Measurements from ENCODE around the gene FXYD1.

The FXYD1 gene

DNA sequence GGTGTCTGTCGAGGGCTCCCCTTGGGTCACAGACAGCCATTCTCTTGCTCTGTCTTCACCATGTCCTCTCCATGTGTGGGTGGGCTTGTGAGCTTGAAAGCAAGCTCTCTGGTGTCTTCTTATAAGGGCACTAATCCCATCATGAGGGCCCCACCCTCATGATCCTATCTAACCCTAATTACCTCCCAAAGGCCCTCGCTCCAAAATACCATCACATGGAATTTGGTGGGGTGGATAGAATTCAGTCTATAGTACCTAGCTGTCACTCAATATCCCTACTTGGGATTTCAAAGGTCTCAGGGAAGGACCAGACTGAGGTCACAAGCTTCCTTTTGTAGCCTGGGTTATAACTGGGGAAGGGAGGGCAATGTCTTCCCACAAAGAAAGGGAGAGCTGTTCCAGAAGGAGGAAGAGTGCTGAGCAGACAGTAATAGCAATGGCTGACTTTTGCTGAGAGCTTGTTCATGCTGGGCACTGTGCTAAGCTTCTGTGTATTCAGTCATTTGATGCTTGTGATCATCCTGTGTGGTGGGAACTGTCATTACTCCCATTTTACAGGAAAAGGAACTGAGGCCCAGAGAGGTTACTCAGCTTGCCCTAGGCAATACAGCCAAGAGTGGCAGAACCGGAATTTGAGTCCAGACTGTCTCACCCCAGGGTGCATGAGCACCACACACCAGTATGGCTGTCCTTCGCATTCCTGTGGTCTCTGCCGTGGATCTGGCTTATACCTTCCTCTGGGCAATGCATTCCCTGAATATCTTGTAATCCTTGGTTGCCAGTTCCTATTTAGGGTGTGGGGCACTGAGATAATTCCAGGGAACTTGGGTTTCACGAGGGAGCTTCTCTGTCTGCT lies 24.1 kb downstream of the FXYD1 start:
- DNase-seq (ENCODE audit: low spot score): no peak

DNA sequence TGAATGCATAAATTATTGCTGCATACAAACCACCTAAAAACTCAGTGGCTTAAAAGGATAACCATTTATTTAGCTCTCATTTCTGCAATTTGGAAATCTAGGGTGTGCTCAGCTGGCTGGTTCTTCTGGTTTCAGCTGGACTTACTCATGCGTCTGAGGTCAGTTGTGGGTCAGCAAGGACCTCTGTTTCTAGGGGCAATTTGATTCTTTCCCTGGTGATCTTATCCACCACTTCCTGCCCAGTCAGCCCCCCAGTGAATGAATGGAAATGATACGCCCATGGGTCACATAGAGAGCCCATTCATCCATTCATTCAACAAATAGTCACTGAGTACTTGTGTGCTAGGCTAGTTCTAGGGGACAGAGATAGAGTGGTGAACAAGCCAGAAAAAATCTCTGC lies 25.8 kb downstream of the FXYD1 start:
- no peak for DNase-seq (ENCODE audit: low spot score)

DNA sequence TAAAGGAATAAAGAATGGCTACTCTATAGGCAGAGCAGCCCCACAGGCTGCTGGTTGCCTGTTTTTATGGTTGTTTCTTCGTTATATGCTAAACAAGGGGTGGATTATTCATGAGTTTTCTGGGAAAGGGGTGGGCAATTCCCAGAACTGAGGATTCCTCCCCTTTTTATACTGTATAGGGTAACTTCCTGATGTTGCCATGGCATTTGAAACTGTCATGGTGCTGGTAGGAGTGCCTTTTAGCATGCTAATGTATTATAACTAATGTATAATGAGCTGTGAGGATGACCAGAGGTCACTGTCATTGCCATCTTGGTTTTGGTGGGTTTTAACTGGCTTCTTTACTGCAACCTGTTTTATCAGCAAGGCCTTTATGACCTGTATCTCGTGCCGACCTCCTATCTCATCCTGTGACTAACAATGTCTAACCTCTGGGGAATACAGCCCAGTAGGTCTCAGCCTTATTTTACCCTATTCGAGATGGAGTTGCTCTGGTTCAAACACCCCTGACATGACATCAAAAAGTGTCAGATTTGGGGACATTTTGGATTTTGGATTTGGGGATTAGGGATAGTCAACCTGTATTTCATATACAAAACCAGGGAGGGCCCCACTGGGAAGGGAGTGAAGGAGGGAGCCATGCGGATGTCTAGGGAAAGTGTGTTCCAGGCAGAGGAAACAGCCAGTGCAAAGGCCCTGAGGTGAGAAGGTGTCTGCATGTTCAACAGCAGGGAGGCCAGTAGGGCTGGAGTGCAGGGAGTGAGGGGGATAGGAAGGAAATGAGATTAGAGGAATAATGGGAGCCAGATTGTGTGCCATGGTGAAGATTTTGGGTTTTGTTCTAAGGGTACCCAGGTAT lies 26.8 kb downstream of the FXYD1 start:
- no peak for DNase-seq (ENCODE audit: low spot score)

DNA sequence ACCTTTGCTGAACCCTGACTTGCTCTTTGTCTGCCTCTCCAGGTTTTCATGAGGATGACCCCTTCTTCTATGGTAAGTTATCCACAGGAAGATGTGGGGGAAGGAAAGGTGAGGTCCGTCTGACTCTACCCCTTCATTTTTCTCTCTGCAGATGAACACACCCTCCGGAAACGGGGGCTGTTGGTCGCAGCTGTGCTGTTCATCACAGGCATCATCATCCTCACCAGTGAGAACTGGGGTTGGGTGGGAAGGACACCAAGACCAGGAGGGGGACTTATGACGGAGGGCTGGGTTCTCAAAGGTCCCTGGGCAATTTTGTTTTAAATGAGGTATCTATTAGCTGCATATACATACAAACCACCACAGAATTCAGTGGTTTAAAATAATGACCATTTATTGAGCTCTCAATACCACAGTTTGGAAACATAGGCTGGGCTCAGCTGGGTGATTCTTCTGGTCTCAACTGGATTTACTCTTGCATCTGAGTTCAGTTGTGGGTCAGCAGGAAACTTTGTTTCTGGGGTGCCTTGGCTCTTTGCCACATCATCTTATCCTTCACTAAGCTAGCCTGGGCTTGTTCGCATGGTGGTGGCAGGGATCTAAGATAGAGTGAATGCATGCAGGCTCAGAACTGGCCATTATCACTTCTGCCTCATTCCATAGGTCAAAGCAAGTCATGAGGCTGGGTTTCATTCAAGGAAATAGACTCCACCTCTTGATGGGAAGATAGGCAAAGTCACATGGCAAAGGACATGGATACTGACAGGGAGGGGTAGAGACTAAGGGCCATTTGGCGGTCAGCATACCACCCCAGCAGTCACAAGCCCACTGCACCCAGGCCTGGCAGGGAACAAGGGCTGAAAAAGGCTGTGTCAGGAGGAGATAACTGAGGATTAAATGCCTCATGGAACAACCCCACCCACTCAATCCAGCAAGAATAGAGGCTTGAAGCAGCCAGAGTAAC lies 27.8 kb downstream of the FXYD1 start:
- DNase-seq (ENCODE audit: low spot score): no peak

DNA sequence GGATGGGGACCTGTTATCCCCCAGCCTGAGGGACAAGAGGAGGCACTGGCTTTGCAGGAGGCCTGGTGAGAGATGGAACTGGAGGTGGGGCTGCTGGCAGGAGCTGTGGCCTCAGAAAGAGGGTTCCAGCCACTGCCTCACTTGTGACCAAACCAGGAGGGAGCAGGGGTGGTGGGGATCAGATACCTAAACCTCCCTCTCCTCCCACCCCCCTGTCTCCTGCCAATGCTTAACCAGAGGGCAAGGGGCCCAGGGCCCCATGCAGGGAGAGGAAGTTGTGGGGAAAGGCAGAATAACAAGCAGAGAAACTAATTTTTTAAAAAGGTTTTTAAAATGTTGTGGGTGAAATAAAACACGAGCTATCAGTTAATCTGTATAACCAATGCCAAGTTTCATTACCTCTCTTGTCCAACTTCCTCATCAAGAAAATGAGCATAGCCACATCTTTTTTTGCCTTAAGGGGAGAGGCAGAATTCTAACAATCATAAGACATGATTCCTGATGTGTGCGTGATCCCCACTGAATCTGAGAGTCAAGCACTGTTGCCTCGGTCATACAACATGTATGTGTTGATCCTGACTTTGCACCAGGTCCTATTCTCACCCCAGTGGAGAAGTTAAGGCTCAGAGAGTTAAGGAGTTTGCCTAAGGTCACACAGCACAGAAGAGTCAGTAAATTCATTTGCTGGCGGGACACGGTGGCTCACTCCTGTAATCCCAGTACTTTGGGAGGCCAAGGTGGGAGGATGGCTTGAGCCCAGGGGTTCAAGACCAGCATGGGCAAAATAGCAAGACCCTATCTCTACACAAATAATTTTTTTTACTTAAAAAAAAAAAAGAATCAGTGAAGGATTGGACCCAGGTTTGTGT lies 28.9 kb downstream of the FXYD1 start:
- DNase-seq (ENCODE audit: low spot score): no peak

DNA sequence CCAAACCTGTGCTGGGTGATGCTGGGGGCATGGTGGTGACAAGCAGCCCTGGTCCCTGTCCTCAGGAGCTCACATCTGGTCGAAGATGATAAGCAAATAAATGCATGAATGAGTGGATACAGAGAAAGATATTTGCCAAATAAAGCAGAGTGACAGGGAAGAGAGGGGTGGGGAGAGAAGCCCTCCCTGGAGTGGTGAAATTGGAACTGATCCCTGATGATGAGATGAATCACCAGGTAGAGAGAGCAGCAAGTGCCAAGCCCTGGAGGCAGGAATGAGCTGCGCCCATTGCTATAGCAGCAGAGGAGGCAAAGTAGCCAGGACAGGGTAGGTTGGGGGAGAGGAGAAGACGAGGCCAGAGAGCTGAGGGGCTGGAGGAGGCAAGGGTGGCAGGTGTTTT lies 29.6 kb downstream of the FXYD1 start:
- DNase-seq (ENCODE audit: low spot score): no peak

DNA sequence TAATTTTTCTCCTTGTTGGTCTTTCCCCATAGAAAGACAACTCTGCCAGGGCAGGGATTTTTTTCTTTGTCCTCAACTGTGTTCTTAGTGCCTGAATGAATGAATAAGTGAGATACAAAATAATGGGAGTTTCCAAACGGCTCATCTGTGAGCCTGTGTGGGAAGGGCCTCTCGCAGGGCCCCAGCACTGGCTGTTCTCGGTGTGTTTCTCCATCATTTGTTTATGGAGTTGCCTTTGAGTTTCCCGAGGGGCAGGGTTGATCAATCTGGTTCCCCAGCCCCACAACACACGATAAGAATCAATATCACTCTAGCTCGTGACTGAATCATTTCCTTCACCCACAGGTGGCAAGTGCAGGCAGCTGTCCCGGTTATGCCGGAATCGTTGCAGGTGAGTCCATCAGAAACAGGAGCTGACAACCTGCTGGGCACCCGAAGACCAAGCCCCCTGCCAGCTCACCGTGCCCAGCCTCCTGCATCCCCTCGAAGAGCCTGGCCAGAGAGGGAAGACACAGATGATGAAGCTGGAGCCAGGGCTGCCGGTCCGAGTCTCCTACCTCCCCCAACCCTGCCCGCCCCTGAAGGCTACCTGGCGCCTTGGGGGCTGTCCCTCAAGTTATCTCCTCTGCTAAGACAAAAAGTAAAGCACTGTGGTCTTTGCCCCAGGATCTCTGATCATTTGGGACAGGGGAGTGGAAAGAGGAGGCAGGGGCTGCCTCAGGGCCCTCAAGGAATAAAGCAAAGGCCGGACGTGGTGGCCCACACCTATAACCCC lies 30.8 kb downstream of the FXYD1 start:
- DNase-seq (ENCODE audit: low spot score): no peak

DNA sequence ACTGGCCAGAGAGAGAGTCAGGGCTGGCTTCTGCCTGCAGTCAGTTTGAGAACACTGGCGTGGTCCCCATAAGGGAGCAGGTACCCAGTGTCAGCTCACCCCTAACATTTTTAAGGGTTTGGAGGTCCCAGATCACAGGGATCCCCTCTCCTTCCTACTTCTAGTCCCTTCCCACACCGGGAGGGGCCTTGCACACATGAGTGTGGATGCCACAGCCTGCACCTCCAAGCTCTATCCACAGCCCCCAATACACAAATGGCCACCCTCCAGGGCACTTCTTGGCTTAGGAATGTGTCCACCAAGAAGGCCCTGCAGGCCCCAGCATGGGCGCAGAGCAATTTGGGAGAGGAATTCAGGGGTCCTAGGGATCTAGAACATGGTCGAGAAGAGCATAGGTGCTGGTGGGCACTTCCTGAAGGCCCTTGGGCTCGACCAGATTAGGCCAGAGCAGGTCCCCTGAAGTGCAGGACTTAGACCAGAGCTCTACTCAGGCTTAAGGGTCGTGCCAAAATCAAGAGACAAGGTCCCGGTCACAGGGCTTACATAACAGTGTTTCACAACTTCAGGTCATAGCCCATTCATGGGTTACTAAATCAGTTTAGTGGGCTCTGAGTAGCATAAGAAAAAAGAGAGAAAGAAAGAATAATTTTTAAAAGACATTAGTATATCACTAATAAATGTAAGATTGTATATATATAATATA lies 31.9 kb downstream of the FXYD1 start:
- DNase-seq (ENCODE audit: low spot score): no peak

DNA sequence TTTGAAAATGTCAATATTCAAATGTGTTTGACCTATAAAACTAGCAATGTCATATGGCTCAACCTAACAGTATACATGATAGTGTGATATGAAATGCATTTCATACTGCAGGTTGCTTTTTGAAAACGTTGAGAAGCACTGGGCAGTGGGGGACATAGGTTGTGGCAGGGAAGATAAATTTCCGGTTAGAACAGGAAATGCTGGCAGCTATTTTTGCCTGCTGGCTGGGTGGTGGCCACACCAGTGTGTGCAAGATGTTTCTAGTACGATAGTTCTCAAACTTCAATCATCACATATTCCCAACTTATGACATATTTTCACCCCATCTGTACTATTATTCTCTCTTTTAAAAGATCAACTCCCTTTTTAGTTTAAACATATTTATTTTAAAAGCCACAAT lies 33.1 kb downstream of the FXYD1 start:
- DNase-seq (ENCODE audit: low spot score): no peak

DNA sequence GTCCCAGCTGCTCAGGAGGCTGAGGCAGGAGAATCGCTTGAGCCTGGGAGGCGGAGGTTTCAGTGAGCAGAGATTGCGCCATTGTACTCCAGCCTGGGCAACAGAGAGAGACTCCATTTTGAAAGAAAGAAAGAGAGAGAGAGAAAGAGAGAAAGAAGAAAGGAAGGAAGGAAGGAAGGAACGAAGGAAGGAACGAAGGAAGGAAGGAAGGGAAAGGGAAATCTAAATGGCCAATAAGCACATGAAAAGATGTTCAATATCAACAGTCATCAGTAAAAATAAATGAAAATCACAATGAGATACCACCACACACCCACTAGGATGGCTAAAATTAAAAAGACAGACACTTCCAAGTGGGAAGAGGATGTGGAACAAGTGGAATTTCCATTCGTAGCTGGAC lies 35.6 kb downstream of the FXYD1 start:
- DNase-seq (ENCODE audit: low spot score): no peak

DNA sequence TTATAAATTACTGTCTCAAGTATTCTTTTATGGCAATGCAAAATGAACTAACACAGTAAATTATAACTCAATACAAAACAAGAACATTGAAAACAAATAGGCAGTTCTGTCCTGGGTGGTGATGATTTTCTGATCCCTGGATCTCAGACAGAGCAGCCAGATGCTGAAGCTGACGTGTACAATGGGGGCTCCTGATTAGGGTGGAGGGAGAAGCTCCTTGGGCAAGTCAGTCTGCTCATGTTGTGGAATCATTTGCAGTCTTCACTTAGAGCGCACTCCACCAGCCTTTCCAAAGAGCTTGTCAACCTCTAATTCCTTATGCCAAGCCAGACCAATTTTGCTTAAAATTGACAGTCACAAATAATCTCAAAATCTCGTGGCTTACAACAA lies 37.6 kb downstream of the FXYD1 start:
- DNase-seq (ENCODE audit: low spot score): no peak

DNA sequence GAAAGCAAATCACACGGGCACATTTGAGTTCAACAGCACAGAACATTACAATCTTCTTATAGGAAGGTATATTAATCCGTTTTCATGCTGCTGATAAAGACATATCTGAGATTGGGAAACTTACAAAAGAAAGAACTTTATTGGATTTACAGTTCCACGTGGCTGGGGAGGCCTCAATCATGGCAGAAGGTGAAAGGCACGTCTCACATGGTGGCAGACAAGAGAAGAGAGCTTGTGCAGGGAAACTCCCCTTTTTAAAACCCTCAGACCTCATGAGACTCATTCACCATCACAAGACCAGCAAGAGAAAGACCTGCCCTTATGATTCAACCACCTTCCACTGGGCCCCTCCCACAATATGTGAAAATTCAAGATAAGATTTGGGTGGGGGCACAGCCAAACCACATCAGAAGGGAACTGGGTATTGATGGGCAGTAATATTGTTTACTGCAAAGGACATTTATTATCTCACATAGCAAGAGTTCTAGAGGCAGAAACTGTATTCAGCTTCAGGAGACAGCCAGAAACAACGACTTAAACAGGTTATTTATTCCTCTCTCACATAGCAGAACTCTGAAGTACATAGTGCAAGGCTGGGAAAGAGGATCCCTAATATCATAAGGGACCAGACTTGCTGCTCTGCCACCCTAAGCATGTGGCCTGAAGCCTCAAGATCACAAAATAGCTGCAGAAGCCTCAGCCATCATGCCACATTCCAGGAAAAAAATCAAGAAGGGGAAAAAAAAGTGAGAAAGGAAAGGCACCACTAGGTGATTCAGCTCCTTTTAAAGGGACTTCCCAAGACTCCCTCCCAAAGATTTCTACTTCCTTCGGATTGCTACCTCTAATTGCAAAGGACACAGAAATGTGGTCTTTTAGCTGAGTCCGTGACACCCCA lies 39.0 kb downstream of the FXYD1 start:
- DNase-seq (ENCODE audit: low spot score): no peak

DNA sequence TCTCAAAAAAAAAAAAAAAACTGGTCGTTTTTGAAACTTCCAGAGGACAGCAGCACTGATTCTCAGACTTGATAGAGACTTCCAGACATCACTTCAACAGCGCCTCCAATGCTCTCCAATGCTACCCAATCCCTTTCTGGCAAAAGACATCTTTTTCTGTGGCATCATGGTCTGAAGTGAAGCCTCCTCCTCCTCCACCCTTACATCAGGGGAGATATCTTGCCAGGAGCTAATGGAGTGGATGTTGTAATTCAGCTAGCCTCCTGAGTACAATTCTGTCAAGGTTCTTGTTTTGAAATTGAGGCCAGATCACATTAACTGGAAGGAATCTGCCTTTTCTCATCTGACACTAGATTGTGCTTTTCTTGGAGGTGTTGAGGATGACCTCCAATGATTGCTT lies 40.1 kb downstream of the FXYD1 start:
- DNase-seq (ENCODE audit: low spot score): no peak

DNA sequence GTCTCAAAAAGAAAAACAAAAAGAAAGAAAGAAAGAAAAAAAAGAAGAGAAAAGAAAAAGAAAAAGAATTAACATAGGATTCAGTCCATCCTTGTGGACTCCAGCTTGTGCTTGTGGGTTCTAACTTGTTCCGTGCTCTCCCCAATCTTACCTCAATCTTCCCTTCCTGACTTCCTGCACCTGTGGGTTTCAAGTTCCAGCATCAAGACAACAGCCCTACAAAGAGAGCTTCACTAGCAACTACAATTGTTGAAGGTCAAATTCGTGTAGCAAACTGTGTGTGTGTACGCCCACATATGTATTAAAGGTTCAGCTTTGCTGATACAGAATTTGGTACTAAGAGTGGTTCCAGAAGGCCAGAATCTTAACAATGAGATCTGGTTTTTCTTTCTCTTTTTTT lies 41.2 kb downstream of the FXYD1 start:
- no peak for DNase-seq (ENCODE audit: low spot score)

DNA sequence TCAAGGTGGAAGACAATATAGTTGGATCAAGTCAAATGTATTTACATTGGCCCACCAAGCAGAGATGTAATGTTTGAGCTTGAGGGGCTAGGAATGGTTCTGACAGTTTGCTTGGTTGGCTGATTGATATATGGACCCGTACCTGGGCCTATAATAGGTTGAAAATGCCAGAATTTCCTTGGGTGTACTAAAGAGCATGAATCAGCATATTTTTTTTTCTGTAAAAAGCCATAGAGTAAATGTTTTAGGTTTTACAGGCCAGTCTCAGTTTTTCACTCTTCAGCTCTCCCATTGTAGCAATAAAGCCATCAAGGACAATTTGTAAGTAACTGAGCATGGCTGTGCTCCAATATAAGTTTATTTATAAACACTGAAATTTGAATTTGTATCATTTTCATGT lies 42.8 kb downstream of the FXYD1 start:
- no peak for DNase-seq (ENCODE audit: low spot score)

DNA sequence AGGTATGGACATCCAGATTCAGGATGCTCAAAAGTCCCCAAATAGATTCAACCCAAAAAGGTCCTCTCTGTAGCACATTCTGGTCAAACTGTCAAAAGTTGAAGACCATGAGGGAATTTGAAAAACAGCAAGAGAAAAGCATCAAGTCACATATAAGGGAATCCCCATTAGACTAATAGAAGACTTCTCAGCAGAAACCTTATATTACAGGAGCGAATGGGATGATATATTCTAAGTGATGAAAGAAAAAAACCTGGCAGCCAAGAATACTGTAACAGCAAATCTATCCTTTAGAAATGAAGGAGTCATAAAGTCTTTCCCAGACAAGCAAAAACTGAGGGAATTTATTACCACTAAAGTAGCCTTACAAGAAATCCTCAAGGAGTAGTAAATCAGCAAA lies 45.6 kb downstream of the FXYD1 start:
- DNase-seq (ENCODE audit: low spot score): no peak

DNA sequence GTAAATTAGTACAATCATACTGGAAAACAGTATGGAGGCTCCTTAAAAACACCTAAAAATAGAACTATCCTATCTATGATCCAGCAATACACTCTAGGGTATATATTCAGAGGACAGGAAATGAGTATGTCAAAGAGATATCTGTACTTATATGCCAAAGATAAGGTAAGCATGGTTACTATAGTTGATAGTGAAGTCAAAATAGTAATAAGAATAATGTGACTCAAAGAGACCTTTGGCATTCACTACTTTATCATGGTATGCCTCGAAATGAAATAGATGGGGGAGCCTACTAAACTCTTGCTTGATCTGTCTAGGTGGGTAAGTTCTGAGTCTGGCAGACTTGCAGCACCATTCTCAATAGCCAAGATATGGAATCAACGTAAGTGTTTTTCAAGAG lies 46.3 kb downstream of the FXYD1 start:
- no peak for DNase-seq (ENCODE audit: low spot score)

Measured in cerebellar cortex (tissue), 1 donor.